Osteocyte (in vitro differentiated cells): Measurements from ENCODE around the gene HLA-DPA1. TPM values are rescaled to one million over a fixed set of nuclear protein-coding genes. Genes with fewer than 3 reads are reported as not detected.

ENCODE experiments used
- DNase-seq: peaks from one replicate; pipeline ENCODE4 v3.0.0; 2021; ENCODE audit warnings: mixed read lengths; ENCODE audit not compliant: unreplicated experiment; ENCODE audit errors: extremely low spot score
- H3K27ac Mint-ChIP-seq: one replicate; pipeline ENCODE4 v1.8.0; 2021; ENCODE audit warnings: mild to moderate bottlenecking, mixed read lengths; ENCODE audit not compliant: unreplicated experiment
- H3K27me3 Mint-ChIP-seq: one replicate; pipeline ENCODE4 v1.8.0; 2021; ENCODE audit warnings: mixed read lengths; ENCODE audit not compliant: unreplicated experiment
- H3K36me3 Mint-ChIP-seq: one replicate; pipeline ENCODE4 v1.8.0; 2021; ENCODE audit warnings: mixed read lengths; ENCODE audit not compliant: unreplicated experiment
- H3K4me1 Mint-ChIP-seq: one replicate; pipeline ENCODE4 v1.8.0; 2021; ENCODE audit warnings: mixed read lengths; ENCODE audit not compliant: unreplicated experiment
- H3K4me3 Mint-ChIP-seq: one replicate; pipeline ENCODE4 v1.8.0; 2021; ENCODE audit warnings: mild to moderate bottlenecking, moderate library complexity, mixed read lengths; ENCODE audit not compliant: unreplicated experiment
- H3K9me3 Mint-ChIP-seq: one replicate; pipeline ENCODE4 v1.8.0; 2021; ENCODE audit warnings: mixed read lengths; ENCODE audit not compliant: unreplicated experiment
- CTCF ChIP-seq: fragments of 200-600 bp; sonication (generic); IDR thresholded peaks from 2 replicates; pipeline ENCODE4 v1.5.0; 2021; ENCODE audit warnings: antibody characterized with exemption, mild to moderate bottlenecking, moderate library complexity
- total RNA-seq: library from RNA; stranded (reverse); gene quantifications from 2 replicates; pipeline ENCODE4 v1.2.1, GENCODE V29; 2021

The HLA-DPA1 gene
- total RNA-seq, 1 donor from 2014 or later, result 2.0 TPM

- DNase-seq, result no peak
- no peak for TF ChIP-seq CTCF
- Mint-ChIP-seq H3K27ac (no peak overlapping the region), H3K27me3 (peaks cover 83% of the 10 kb centered on the region), H3K9me3 (peaks cover 8% of the 10 kb centered on the region), H3K4me3 (no peak overlapping the region), H3K36me3 (no peaks in the 10 kb centered on the region), H3K4me1 (no peaks in the 10 kb centered on the region)
These were observed 36.9 kb downstream of the HLA-DPA1 start for GRCh38 chr6:33036535-33036934.

DNA sequence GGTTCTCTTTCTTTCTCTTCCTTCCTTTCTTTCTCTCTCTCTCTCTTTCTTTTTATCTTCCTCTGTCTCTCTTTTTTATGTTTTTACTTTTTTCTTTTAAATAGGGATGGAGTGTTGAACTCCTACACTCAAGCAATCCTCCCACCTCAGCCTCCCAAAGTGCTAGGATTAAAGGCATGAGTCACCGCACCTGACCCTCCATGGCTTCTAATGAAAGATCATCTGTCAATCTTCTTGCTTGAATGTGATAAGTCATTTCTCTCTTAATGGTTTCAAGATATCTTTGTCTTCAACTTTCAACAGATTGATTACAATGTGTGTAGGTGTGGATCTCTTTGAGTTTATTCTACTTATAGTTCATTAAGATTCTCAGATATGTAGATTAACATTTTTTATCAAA, 38.9 kb downstream of the HLA-DPA1 start:
- peaks cover 86% of the 10 kb centered on the region for H3K27me3 Mint-ChIP-seq
- DNase-seq, result no peak
- H3K4me3 Mint-ChIP-seq, result no peak overlapping the region
- peaks cover 8% of the 10 kb centered on the region for H3K9me3 Mint-ChIP-seq
- H3K36me3 Mint-ChIP-seq, result no peaks in the 10 kb centered on the region
- no peaks in the 10 kb centered on the region for H3K4me1 Mint-ChIP-seq
- no peak overlapping the region for H3K27ac Mint-ChIP-seq
- TF ChIP-seq CTCF, result no peak

GRCh38 chr6:33030245-33030644, 43.2 kb downstream of the HLA-DPA1 start:
- Mint-ChIP-seq H3K36me3 (no peaks in the 10 kb centered on the region), H3K4me1 (no peaks in the 10 kb centered on the region), H3K4me3 (no peak overlapping the region), H3K27ac (no peak overlapping the region), H3K9me3 (peaks cover 5% of the 10 kb centered on the region), H3K27me3 (peaks cover 85% of the 10 kb centered on the region)
- no peak for TF ChIP-seq CTCF
- no peak for DNase-seq

DNA sequence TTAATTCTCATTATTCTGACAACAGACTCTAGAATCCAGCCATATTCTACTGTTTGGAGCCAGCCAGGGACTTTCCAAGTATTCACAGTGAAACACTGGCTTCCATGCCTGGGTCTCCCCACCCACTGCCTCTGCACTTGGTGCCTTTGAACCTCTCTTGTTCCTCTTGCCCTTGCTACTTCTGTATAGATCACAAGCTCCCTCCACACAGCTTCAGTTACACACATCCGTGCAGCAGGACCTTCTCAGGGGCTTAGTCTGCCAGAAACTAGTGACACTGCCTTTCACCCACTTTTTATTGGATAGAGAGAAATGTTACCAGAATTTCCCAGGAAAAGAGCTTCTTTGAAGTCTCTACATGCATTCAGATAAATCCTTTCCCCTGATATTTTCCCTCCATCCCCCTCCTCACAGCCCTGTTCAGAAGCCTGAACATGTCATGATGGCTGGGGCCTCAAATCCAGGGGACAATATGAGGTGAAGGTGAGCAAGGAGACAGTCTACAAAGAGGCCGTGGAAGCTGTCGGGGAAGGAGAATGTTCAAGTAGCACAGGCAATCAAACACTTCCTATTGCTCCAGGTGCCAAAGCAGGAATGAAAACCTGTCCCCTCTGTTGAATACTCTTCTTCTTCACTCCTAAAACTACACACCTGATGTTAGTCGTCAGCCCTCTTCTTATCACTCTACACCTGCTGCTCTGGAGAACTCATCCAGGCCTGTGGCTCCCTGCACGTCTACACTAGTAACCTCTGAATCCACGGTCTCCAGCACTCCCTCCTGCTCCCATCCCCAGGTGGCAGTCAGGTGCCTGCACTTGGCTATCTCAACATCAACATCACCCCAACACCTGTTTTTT, 43.9 kb downstream of the HLA-DPA1 start:
- no peak overlapping the region for H3K4me3 Mint-ChIP-seq
- no peak for TF ChIP-seq CTCF
- H3K27ac Mint-ChIP-seq, result no peak overlapping the region
- H3K4me1 Mint-ChIP-seq, result no peaks in the 10 kb centered on the region
- peaks cover 86% of the 10 kb centered on the region for H3K27me3 Mint-ChIP-seq
- H3K36me3 Mint-ChIP-seq, result no peaks in the 10 kb centered on the region
- H3K9me3 Mint-ChIP-seq, result no peaks in the 10 kb centered on the region
- no peak for DNase-seq

- H3K36me3 Mint-ChIP-seq, result no peaks in the 10 kb centered on the region
- no peak overlapping the region for H3K27ac Mint-ChIP-seq
- no peak for TF ChIP-seq CTCF
- no peak for DNase-seq
- no peaks in the 10 kb centered on the region for H3K4me1 Mint-ChIP-seq
- no peaks in the 10 kb centered on the region for H3K9me3 Mint-ChIP-seq
- H3K27me3 Mint-ChIP-seq, result peaks cover 79% of the 10 kb centered on the region
- H3K4me3 Mint-ChIP-seq, result no peak overlapping the region
These were observed 45.1 kb downstream of the HLA-DPA1 start for GRCh38 chr6:33028220-33028849.
